Measurements from ENCODE around the gene SYT15. TPM values are rescaled to one million over a fixed set of nuclear protein-coding genes. Genes with fewer than 3 reads are reported as not detected.

The SYT15 gene
- total and polyA plus RNA-seq, 2 of the 13 experiments (the other 11 are each of a cell fraction or from before 2014, with no cell fraction given), result 0.24 to 0.38 TPM

DNA sequence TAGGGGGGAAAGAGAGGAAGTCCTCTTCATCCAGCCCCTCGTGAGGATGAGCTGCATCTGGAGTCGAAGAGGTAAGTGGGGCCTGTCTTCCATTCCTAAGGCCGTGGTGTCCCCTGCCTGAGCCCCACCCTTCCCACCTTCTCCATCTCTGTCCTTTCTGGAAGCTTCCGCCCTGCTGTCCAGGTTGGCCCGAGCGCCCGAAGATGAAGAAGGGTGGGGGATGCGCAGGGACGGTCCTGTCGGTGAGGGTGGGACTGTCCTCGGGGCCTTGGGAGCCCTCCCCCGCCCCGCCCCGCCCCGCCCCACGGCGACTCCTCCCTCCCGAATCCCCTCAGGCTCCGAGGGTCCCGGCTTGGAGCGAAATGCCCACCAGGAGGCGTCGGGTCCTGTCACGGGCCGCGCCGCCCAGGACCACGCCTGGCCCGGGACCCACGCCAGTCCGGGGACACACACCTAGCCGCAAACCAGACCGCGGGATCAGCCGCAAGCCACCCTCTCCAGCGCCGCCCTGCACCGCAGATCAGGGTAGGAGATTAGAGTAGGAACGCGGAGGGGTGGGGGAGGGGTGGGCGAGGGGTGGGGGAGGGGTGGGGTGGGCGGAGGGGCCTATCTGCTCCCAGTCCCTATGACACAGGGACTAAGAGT lies 37.8 kb upstream of the SYT15 start (continued):
- TF ChIP-seq, protein P1, sequence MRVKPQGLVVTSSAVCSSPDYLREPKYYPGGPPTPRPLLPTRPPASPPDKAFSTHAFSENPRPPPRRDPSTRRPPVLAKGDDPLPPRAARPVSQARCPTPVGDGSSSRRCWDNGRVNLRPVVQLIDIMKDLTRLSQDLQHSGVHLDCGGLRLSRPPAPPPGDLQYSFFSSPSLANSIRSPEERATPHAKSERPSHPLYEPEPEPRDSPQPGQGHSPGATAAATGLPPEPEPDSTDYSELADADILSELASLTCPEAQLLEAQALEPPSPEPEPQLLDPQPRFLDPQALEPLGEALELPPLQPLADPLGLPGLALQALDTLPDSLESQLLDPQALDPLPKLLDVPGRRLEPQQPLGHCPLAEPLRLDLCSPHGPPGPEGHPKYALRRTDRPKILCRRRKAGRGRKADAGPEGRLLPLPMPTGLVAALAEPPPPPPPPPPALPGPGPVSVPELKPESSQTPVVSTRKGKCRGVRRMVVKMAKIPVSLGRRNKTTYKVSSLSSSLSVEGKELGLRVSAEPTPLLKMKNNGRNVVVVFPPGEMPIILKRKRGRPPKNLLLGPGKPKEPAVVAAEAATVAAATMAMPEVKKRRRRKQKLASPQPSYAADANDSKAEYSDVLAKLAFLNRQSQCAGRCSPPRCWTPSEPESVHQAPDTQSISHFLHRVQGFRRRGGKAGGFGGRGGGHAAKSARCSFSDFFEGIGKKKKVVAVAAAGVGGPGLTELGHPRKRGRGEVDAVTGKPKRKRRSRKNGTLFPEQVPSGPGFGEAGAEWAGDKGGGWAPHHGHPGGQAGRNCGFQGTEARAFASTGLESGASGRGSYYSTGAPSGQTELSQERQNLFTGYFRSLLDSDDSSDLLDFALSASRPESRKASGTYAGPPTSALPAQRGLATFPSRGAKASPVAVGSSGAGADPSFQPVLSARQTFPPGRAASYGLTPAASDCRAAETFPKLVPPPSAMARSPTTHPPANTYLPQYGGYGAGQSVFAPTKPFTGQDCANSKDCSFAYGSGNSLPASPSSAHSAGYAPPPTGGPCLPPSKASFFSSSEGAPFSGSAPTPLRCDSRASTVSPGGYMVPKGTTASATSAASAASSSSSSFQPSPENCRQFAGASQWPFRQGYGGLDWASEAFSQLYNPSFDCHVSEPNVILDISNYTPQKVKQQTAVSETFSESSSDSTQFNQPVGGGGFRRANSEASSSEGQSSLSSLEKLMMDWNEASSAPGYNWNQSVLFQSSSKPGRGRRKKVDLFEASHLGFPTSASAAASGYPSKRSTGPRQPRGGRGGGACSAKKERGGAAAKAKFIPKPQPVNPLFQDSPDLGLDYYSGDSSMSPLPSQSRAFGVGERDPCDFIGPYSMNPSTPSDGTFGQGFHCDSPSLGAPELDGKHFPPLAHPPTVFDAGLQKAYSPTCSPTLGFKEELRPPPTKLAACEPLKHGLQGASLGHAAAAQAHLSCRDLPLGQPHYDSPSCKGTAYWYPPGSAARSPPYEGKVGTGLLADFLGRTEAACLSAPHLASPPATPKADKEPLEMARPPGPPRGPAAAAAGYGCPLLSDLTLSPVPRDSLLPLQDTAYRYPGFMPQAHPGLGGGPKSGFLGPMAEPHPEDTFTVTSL (CRISPR knock-in tag; IDR thresholded peaks at IDR 0.05; ENCODE audit: borderline replicate concordance), result no peak
- no peak for TF ChIP-seq GZF1 (CRISPR knock-in tag; IDR thresholded peaks at IDR 0.05)

DNA sequence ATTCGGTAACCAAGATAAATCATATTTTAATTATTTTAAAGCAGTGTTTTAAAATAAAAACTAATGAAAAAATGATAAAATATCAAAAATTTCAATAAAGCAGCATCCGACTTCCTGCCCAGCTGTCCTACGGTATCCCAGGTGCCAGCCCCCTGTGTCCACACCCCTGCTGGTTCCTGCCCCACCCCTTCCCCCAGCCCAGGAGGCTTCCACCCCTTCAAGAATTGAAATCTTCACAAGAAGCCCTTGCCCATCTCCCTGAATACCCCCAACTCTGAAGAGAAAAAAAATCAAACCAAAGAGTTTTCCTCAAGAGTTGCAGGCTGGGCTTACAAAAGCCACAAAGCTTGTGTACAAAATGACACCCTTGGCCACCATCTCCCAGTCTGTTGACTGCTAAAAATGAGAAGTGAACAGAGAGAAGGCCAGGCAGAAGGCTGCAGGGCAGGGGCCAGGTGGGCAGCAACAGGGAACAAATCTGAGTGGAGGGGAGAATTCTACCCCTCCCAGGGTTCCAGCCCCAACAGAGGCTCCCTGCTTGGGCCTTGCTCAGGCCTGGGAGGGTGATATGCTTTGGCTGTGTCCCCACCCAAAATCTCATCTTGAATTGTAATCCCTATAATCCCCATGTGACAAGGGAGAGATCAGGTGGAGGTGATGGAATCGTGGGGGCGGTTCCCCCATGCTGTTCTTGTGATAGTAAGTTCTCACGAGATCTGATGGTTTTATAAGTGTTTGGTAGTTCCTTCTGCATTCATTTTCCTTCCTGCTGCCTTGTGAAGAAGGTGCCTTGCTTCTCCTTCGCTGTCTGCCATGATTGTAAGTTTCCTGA lies 37.0 kb upstream of the SYT15 start:
- CTCF ChIA-PET (ENCODE audit: low intra/inter-chr PET ratio, low total read pairs), result no interaction called here
- no peak for TF ChIP-seq ARNTL (CRISPR knock-in tag; IDR thresholded peaks at IDR 0.05)
- H3K27ac ChIP-seq (ENCODE audit: extremely low read length, insufficient read depth, low read length), result no peak overlapping the region
- no peaks in the 10 kb centered on the region for H4K20me1 ChIP-seq (ENCODE audit: insufficient read depth, low read length)
- POLR2A ChIA-PET, result no interaction called here
- ATAC-seq (no peak), FAIRE-seq (no peak), DNase-seq (ENCODE audit: low spot score) (no peak)
- H2AFZ ChIP-seq (ENCODE audit: low read length), result no peak overlapping the region
- H3K4me2 ChIP-seq (ENCODE audit: low read depth, low read length), result no peak overlapping the region
- no peak overlapping the region for H3K9ac ChIP-seq (ENCODE audit: insufficient read depth, low read depth, low read length)
- no peak overlapping the region for H3K4me3 ChIP-seq (replicated peaks in 1 of 3; ENCODE audit: insufficient read depth in 1 of 3, low read depth in 2 of 3, low read length in 3 of 3)
- peaks cover 4 to 18% of the 10 kb centered on the region in 2 experiments; a peak in 3 of 5 replicates for H3K27me3 ChIP-seq (ENCODE audit: control insufficient read depth in 1 of 2, insufficient read depth in 2 of 2, low read length in 2 of 2)
- H3K36me3 ChIP-seq (replicated peaks in 1 of 2; ENCODE audit: control insufficient read depth in 1 of 2, insufficient read depth in 2 of 2, low read length in 2 of 2), result no peaks in the 10 kb centered on the region
- H3K9me3 ChIP-seq (ENCODE audit: low read length), result no peaks in the 10 kb centered on the region
- peaks cover 15% of the 10 kb centered on the region for H3K4me1 ChIP-seq (ENCODE audit: insufficient read depth, low read length)
- no peaks in the 10 kb centered on the region for H3K79me2 ChIP-seq (ENCODE audit: insufficient read depth, low read length)
- BruUV-seq (replicated peaks), result no TSS peak
- in situ Hi-C loops (cut with HindIII; ENCODE audit: extremely low pct_ligation_motif_present, low pct_unique_long_range_greater_than_20kb), result no loop called here
- intact Hi-C loops (cut with micrococcal nuclease; ENCODE audit: unreplicated experiment), result no loop called here
- WGBS (ENCODE audit: low lambda C conversion rate), result 72% methylated on average over 7 of the region's 7 CpGs
